ENCODE data around the gene TBC1D22A. TPM values are rescaled to one million over a fixed set of nuclear protein-coding genes. Genes with fewer than 3 reads are reported as not detected.

TBC1D22A gene
- polyA plus RNA-seq, 1 donor from 2014 or later: 9.3 TPM

- Histone ChIP-seq H3K9ac (ENCODE audit: low read length) (no peak overlapping the region), H3K4me3 (ENCODE audit: low read length) (no peak overlapping the region), H2AFZ (ENCODE audit: low read depth, low read length) (no peak overlapping the region), H3F3A (ENCODE audit: insufficient read depth, low read length, poor library complexity, severe bottlenecking) (no peaks in the 10 kb centered on the region), H3K9me3 (ENCODE audit: low read length) (no peaks in the 10 kb centered on the region), H3K27me3 (ENCODE audit: insufficient read depth, low read depth, low read length) (no peaks in the 10 kb centered on the region), H3K4me2 (ENCODE audit: low read length) (no peak overlapping the region), H3K79me2 (replicated peaks; ENCODE audit: insufficient read depth, low read length) (no peaks in the 10 kb centered on the region), H3K9me2 (ENCODE audit: insufficient read depth, low read length) (no peaks in the 10 kb centered on the region), H3K27ac (ENCODE audit: low read length) (no peak overlapping the region), H3K36me3 (ENCODE audit: insufficient read depth, low read length) (no peaks in the 10 kb centered on the region), H4K20me1 (ENCODE audit: insufficient read depth) (no peaks in the 10 kb centered on the region)
- TF ChIP-seq POLR2AphosphoS5 (IDR thresholded peaks at IDR 0.05) (no peak), RAD21 (conservative IDR thresholded peaks at IDR 0.05) (no peak), TAF1 (IDR thresholded peaks at IDR 0.05; ENCODE audit: low read depth) (no peak), EZH2 (IDR thresholded peaks at IDR 0.05; ENCODE audit: borderline replicate concordance, insufficient read depth, low read length, poor library complexity, severe bottlenecking) (no peak), SMC3 (conservative IDR thresholded peaks at IDR 0.05; ENCODE audit: poor library complexity) (no peak), REST (IDR thresholded peaks at IDR 0.05; ENCODE audit: borderline replicate concordance) (no peak), CTCF (IDR thresholded peaks at IDR 0.05; ENCODE audit: poor library complexity, severe bottlenecking) (no peak)
Measured at GRCh38 chr22:47121791-47122190, 359.3 kb downstream of the TBC1D22A start.

DNA sequence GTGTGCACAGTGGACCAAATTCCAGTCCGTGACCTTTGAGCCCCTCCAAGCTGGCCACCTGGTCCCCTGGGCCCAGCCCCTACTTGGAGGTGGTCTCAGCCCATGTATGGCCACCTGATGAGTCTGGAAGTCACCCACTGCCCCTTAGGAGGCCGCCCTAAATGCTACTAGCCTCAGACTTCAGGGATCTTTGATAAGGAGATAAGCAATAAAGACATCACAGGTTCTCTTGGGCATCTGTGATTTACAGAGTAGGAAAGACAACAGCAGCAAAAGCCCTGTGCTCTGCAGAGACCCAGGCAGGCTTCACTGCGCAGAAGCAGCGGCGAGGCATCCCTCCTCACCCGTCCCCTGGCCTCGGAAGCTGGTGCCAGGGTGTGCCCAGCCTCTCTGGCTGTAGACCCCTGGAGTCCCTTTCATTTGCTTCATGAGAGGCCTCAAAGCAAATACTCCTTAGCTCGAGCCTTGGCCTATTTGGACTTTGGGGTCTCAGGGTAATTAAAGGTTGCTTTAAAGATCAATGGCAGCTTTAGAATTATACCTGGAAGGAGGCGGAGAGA, 360.1 kb downstream of the TBC1D22A start:
- Histone ChIP-seq H3K4me2 (ENCODE audit: low read length) (no peak overlapping the region), H3K79me2 (replicated peaks; ENCODE audit: insufficient read depth, low read length) (no peaks in the 10 kb centered on the region), H3K9ac (ENCODE audit: low read length) (no peak overlapping the region), H3K27ac (ENCODE audit: low read length) (no peak overlapping the region), H3F3A (ENCODE audit: insufficient read depth, low read length, poor library complexity, severe bottlenecking) (no peaks in the 10 kb centered on the region), H3K27me3 (ENCODE audit: insufficient read depth, low read depth, low read length) (no peaks in the 10 kb centered on the region), H3K9me2 (ENCODE audit: insufficient read depth, low read length) (no peaks in the 10 kb centered on the region), H3K9me3 (ENCODE audit: low read length) (no peaks in the 10 kb centered on the region), H3K4me3 (ENCODE audit: low read length) (no peak overlapping the region), H4K20me1 (ENCODE audit: insufficient read depth) (no peaks in the 10 kb centered on the region), H3K36me3 (ENCODE audit: insufficient read depth, low read length) (no peaks in the 10 kb centered on the region), H2AFZ (ENCODE audit: low read depth, low read length) (no peak overlapping the region)
- TF ChIP-seq REST (IDR thresholded peaks at IDR 0.05; ENCODE audit: borderline replicate concordance): no peak
- no peak for TF ChIP-seq POLR2AphosphoS5 (IDR thresholded peaks at IDR 0.05)
- no peak for TF ChIP-seq MXI1 (conservative IDR thresholded peaks at IDR 0.05; ENCODE audit: poor library complexity, severe bottlenecking)
- no peak for TF ChIP-seq EZH2 (IDR thresholded peaks at IDR 0.05; ENCODE audit: borderline replicate concordance, insufficient read depth, low read length, poor library complexity, severe bottlenecking)
- TF ChIP-seq EP300 (conservative IDR thresholded peaks at IDR 0.05; ENCODE audit: poor library complexity, severe bottlenecking): no peak
- TF ChIP-seq CTCF (IDR thresholded peaks at IDR 0.05; ENCODE audit: poor library complexity, severe bottlenecking): no peak
- no peak for TF ChIP-seq TAF1 (IDR thresholded peaks at IDR 0.05; ENCODE audit: low read depth)
- no peak for TF ChIP-seq RAD21 (conservative IDR thresholded peaks at IDR 0.05)
- no peak for TF ChIP-seq SMC3 (conservative IDR thresholded peaks at IDR 0.05; ENCODE audit: poor library complexity)
